HEK293T (cell line): ENCODE data around the gene HCN4.

Experiments
- ARNT ChIP-seq: fragments of 450-650 bp; IDR thresholded peaks from 2 replicates; pipeline ENCODE4 v1.6.1; 2017; ENCODE audit warnings: mild to moderate bottlenecking
- BHLHE40 ChIP-seq: fragments of 450-650 bp; IDR thresholded peaks from 2 replicates; pipeline ENCODE4 v1.6.1; 2016; ENCODE audit warnings: mild to moderate bottlenecking, moderate library complexity, borderline replicate concordance
- ELF4 ChIP-seq: fragments of 450-650 bp; IDR thresholded peaks from 2 replicates; pipeline ENCODE4 v1.6.1; 2017; ENCODE audit warnings: antibody characterized with exemption
- FOXA1 ChIP-seq: fragments of 450-650 bp; IDR thresholded peaks from 2 replicates; pipeline ENCODE4 v1.6.1; 2016; ENCODE audit warnings: mild to moderate bottlenecking
- FOXK2 ChIP-seq: fragments of 450-650 bp; IDR thresholded peaks from 2 replicates; pipeline ENCODE4 v1.6.1; 2016; ENCODE audit warnings: mild to moderate bottlenecking
- FOXM1 ChIP-seq: fragments of 450-650 bp; IDR thresholded peaks from 2 replicates; pipeline ENCODE4 v1.6.1; 2017; ENCODE audit warnings: mild to moderate bottlenecking, borderline replicate concordance
- HDGF ChIP-seq: fragments of 450-650 bp; IDR thresholded peaks from 2 replicates; pipeline ENCODE4 v1.6.1; 2017; ENCODE audit warnings: antibody characterized with exemption, borderline replicate concordance
- NFRKB ChIP-seq: fragments of 450-650 bp; IDR thresholded peaks from 2 replicates; pipeline ENCODE4 v1.6.1; 2016; ENCODE audit warnings: mild to moderate bottlenecking, moderate library complexity
- SP1 ChIP-seq: fragments of 450-650 bp; IDR thresholded peaks from 2 replicates; pipeline ENCODE4 v1.6.1; 2017
- SUZ12 ChIP-seq: fragments of 450-650 bp; IDR thresholded peaks from 2 replicates; pipeline ENCODE4 v1.6.1; 2016; ENCODE audit warnings: mild to moderate bottlenecking
- ZNF384 ChIP-seq: fragments of 450-650 bp; IDR thresholded peaks from 2 replicates; pipeline ENCODE4 v1.6.1; 2016
- TF ChIP-seq, protein P1 (sequence below): fragments of 450-650 bp; IDR thresholded peaks from 2 replicates; pipeline ENCODE4 v1.6.1; 2016

DNA sequence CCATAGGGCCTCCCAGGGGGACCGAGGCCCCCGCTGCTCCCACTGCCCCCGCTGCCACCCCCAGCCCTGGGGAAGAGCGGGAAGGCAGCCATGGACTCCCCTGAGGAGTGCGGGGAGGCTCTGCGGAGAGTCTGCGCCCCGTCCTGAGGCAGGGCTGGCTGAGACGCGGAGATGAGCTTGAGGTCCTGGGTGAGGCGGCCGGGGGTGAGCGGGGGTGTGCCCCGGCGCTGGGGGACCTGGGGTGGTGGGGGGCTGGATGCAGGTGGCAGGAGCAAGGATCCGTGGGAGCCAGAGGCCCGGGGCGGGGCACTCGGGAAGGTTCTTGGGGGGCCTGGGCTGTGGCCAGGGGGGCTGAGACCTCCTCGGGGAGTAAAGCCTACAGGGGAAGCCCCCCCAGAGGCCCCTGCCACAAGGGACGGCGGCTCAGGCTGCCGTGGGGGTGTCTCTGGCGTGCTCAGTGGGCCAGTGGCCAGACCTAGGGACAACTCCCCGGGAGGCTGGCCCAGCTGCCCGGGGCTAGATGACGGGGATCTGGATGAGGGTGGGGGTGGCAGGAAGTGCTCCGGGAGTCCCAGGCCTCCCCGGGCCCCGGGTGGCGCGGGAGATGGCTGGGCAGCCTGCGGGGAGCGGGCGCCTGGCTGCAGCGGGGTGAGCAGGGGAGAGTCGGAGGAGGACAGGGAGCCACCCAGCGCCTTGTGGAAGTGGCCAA lies 45.9 kb downstream of the HCN4 start:
- TF ChIP-seq BHLHE40 (no peak), ARNT (no peak), FOXM1 (no peak), HDGF (no peak), ELF4 (no peak), NFRKB (no peak), FOXK2 (no peak), FOXA1 (no peak), SUZ12 (no peak), SP1 (no peak), ZNF384 (no peak)
- TF ChIP-seq, protein P1, sequence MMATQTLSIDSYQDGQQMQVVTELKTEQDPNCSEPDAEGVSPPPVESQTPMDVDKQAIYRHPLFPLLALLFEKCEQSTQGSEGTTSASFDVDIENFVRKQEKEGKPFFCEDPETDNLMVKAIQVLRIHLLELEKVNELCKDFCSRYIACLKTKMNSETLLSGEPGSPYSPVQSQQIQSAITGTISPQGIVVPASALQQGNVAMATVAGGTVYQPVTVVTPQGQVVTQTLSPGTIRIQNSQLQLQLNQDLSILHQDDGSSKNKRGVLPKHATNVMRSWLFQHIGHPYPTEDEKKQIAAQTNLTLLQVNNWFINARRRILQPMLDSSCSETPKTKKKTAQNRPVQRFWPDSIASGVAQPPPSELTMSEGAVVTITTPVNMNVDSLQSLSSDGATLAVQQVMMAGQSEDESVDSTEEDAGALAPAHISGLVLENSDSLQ, result no peak
